DOHH2 (cell line): Measurements from ENCODE around the gene KBTBD12.

Experiments used
- H3F3A ChIP-seq: fragments of 200-600 bp; sonication (generic), shearing (Covaris generic); 2 replicates; pipeline ENCODE4 v1.6.0; 2016; ENCODE audit warnings: antibody characterized with exemption, mild to moderate bottlenecking; ENCODE audit not compliant: control insufficient read depth, insufficient read depth
- H3K27ac ChIP-seq: fragments of 200-600 bp; sonication (generic); 2 replicates; pipeline ENCODE4 v1.5.1; 2014; ENCODE audit warnings: low read depth, mild to moderate bottlenecking, low read length, moderate library complexity
- H3K27me3 ChIP-seq: fragments of 200-600 bp; sonication (generic); 2 replicates; pipeline ENCODE4 v1.6.1; 2014; ENCODE audit warnings: mild to moderate bottlenecking, low read length, mixed read lengths; ENCODE audit not compliant: control insufficient read depth
- H3K36me3 ChIP-seq: fragments of 200-600 bp; sonication (generic); 2 replicates; pipeline ENCODE4 v1.6.1; 2014; ENCODE audit warnings: mild to moderate bottlenecking, low read length, moderate library complexity, mixed read lengths; ENCODE audit not compliant: control insufficient read depth
- H3K4me1 ChIP-seq: fragments of 200-600 bp; sonication (generic); 2 replicates; pipeline ENCODE4 v1.6.1; 2014; ENCODE audit warnings: mild to moderate bottlenecking, low read length, mixed read lengths; ENCODE audit not compliant: control insufficient read depth
- H3K4me2 ChIP-seq: fragments of 200-600 bp; sonication (generic); 2 replicates; pipeline ENCODE4 v1.6.0; 2014; ENCODE audit warnings: mild to moderate bottlenecking, low read length, moderate library complexity
- H3K4me3 ChIP-seq: fragments of 200-600 bp; sonication (generic); 2 replicates; pipeline ENCODE4 v1.5.1; 2014; ENCODE audit warnings: mild to moderate bottlenecking, low read length, mixed read lengths
- H3K79me2 ChIP-seq: fragments of 200-600 bp; sonication (generic); 2 replicates; pipeline ENCODE4 v1.6.1; 2014; ENCODE audit warnings: mild to moderate bottlenecking, low read length, mixed read lengths; ENCODE audit not compliant: control insufficient read depth
- H3K9me2 ChIP-seq: fragments of 200-600 bp; sonication (generic); replicated peaks from 2 replicates; pipeline ENCODE4 v1.6.1; 2014; ENCODE audit warnings: mild to moderate bottlenecking, low read length, mixed read lengths; ENCODE audit not compliant: control insufficient read depth
- H3K9me3 ChIP-seq: fragments of 200-600 bp; sonication (generic); 2 replicates; pipeline ENCODE4 v1.6.1; 2014; ENCODE audit warnings: antibody characterized with exemption, low read length, mixed read lengths; ENCODE audit not compliant: control insufficient read depth, insufficient read depth
- H4K20me1 ChIP-seq: fragments of 200-600 bp; sonication (generic); 2 replicates; pipeline ENCODE4 v1.6.0; 2014; ENCODE audit warnings: low read depth, mild to moderate bottlenecking, antibody characterized with exemption, low read length, moderate library complexity; ENCODE audit not compliant: control insufficient read depth, insufficient read depth
- EZH2phosphoT487 ChIP-seq: fragments of 200-600 bp; sonication (generic); IDR thresholded peaks from 2 replicates; pipeline ENCODE4 v1.6.1; 2017; ENCODE audit warnings: borderline replicate concordance, mild to moderate bottlenecking, antibody characterized with exemption, low read length, moderate library complexity, mixed read lengths
- TF ChIP-seq, protein P1 (sequence below): fragments of 200-600 bp; sonication (generic); IDR thresholded peaks from one replicate; pipeline ENCODE4 v1.5.1; 2014; ENCODE audit warnings: antibody characterized with exemption, mild to moderate bottlenecking, low read depth, low read length; ENCODE audit not compliant: poor library complexity, severe bottlenecking

Gene KBTBD12

GRCh38 chr3:128014548-128014947 is 99.5 kb downstream of the KBTBD12 start:
- no peak overlapping the region for H3K27ac ChIP-seq
- H3K36me3 ChIP-seq: no peaks in the 10 kb centered on the region
- H3K9me3 ChIP-seq: peaks cover 7% of the 10 kb centered on the region
- no peaks in the 10 kb centered on the region for H3K79me2 ChIP-seq
- H3K9me2 ChIP-seq: no peaks in the 10 kb centered on the region
- no peaks in the 10 kb centered on the region for H3K27me3 ChIP-seq
- H3K4me3 ChIP-seq: no peak overlapping the region
- peaks cover 5% of the 10 kb centered on the region for H3K4me1 ChIP-seq
- H3K4me2 ChIP-seq: no peak overlapping the region
- no peaks in the 10 kb centered on the region for H3F3A ChIP-seq
- H4K20me1 ChIP-seq: no peaks in the 10 kb centered on the region
- TF ChIP-seq EZH2phosphoT487: no peak
- TF ChIP-seq, protein P1, sequence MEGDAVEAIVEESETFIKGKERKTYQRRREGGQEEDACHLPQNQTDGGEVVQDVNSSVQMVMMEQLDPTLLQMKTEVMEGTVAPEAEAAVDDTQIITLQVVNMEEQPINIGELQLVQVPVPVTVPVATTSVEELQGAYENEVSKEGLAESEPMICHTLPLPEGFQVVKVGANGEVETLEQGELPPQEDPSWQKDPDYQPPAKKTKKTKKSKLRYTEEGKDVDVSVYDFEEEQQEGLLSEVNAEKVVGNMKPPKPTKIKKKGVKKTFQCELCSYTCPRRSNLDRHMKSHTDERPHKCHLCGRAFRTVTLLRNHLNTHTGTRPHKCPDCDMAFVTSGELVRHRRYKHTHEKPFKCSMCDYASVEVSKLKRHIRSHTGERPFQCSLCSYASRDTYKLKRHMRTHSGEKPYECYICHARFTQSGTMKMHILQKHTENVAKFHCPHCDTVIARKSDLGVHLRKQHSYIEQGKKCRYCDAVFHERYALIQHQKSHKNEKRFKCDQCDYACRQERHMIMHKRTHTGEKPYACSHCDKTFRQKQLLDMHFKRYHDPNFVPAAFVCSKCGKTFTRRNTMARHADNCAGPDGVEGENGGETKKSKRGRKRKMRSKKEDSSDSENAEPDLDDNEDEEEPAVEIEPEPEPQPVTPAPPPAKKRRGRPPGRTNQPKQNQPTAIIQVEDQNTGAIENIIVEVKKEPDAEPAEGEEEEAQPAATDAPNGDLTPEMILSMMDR: no peak

- H3K36me3 ChIP-seq: no peaks in the 10 kb centered on the region
- no peaks in the 10 kb centered on the region for H3K79me2 ChIP-seq
- no peak overlapping the region for H3K4me2 ChIP-seq
- no peaks in the 10 kb centered on the region for H3K9me2 ChIP-seq
- H3K27ac ChIP-seq: no peak overlapping the region
- H3K4me1 ChIP-seq: peaks cover 1% of the 10 kb centered on the region
- H3F3A ChIP-seq: no peaks in the 10 kb centered on the region
- TF ChIP-seq, protein P1: no peak
- TF ChIP-seq EZH2phosphoT487: no peak
- H3K4me3 ChIP-seq: no peak overlapping the region
- H3K27me3 ChIP-seq: no peaks in the 10 kb centered on the region
- H3K9me3 ChIP-seq: peaks cover 7% of the 10 kb centered on the region
- H4K20me1 ChIP-seq: no peaks in the 10 kb centered on the region
These were observed 101.5 kb downstream of the KBTBD12 start for GRCh38 chr3:128016502-128016901.

GRCh38 chr3:128021768-128022372 is 106.8 kb downstream of the KBTBD12 start:
- no peaks in the 10 kb centered on the region for H3K79me2 ChIP-seq
- no peaks in the 10 kb centered on the region for H3K36me3 ChIP-seq
- H3K9me3 ChIP-seq: no peaks in the 10 kb centered on the region
- TF ChIP-seq, protein P1: no peak
- TF ChIP-seq EZH2phosphoT487: no peak
- H3K4me1 ChIP-seq: no peaks in the 10 kb centered on the region
- no peak overlapping the region for H3K4me3 ChIP-seq
- no peaks in the 10 kb centered on the region for H4K20me1 ChIP-seq
- H3K27ac ChIP-seq: no peak overlapping the region
- H3K27me3 ChIP-seq: peaks cover 30% of the 10 kb centered on the region
- no peak overlapping the region for H3K4me2 ChIP-seq
- H3K9me2 ChIP-seq: no peaks in the 10 kb centered on the region
- H3F3A ChIP-seq: no peaks in the 10 kb centered on the region
